Transverse colon (tissue), 4 donors: ENCODE data around the gene ZNF526.

Experiments
- POLR2AphosphoS5 ChIP-seq, 3 donors: sonication (generic); formaldehyde crosslinking; IDR thresholded peaks; one replicate each; pipeline ENCODE4 v1.6.1; 2016; ENCODE audit warnings: antibody characterized with exemption in 3 of 3
- TF ChIP-seq, protein P1 (sequence below), 5 experiments: fragments of 200-600 bp in 3 of 5; fragments of 450-650 bp in 2 of 5; sonication (generic) in 3 of 5; IDR thresholded peaks; 1 replicate in 2 of 5; 2 replicates in 3 of 5; pipeline ENCODE4 v1.5.1; 2016 to 2017; ENCODE audit warnings: antibody characterized with exemption in 5 of 5, inconsistent platforms in 3 of 5, mild to moderate bottlenecking in 2 of 5, moderate library complexity in 1 of 5

DNA sequence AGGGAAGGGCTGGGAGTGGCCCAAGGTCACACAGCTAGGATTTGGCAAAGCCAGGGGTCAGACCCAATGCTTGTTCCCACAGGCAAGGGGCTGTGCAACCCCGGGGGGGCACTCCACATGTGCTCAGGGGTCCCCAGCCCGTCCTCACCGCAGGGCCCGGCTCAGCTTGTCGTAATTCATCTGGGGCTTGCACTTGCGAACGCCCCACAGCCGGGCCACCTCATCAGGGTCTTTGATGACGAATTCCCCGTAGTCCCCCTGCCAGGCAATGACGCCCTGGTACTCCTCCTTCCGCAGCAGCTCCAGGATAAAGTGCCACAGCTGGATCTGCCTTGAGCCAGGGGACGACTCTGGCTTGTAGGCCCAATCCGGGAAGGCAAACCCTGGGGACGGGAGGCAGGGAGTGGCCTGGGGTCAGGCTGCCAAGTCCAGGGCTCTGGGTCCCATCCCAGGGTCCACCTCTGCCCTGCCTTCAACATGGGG is 30.1 kb downstream of the ZNF526 start:
- TF ChIP-seq POLR2AphosphoS5 (IDR thresholded peaks at IDR 0.05), result no peak
- TF ChIP-seq, protein P1, sequence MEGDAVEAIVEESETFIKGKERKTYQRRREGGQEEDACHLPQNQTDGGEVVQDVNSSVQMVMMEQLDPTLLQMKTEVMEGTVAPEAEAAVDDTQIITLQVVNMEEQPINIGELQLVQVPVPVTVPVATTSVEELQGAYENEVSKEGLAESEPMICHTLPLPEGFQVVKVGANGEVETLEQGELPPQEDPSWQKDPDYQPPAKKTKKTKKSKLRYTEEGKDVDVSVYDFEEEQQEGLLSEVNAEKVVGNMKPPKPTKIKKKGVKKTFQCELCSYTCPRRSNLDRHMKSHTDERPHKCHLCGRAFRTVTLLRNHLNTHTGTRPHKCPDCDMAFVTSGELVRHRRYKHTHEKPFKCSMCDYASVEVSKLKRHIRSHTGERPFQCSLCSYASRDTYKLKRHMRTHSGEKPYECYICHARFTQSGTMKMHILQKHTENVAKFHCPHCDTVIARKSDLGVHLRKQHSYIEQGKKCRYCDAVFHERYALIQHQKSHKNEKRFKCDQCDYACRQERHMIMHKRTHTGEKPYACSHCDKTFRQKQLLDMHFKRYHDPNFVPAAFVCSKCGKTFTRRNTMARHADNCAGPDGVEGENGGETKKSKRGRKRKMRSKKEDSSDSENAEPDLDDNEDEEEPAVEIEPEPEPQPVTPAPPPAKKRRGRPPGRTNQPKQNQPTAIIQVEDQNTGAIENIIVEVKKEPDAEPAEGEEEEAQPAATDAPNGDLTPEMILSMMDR (IDR thresholded peaks at IDR 0.05), result no peak
